Gastroesophageal sphincter (tissue), 4 donors: ENCODE data around the gene SRP68. TPM values are rescaled to one million over a fixed set of nuclear protein-coding genes. Genes with fewer than 3 reads are reported as not detected.
A peak's percentile ranks its signal among the peaks of the same experiment; 100 is the strongest.

Experiments
- ATAC-seq: fragments of 150-250 bp; one replicate; pipeline ENCODE4 v1.9.1; 2016; ENCODE audit warnings: mild to moderate bottlenecking, moderate library complexity
- H3K27ac ChIP-seq, 4 donors: fragments of 200-600 bp; sonication (generic) in 3 of 4; 1 replicate in 3 of 4; 2 replicates in 1 of 4; pipeline ENCODE4 v1.5.1; 2016 to 2019
- H3K27me3 ChIP-seq: fragments of 200-600 bp; sonication (generic); one replicate; pipeline ENCODE4 v1.5.1; 2019
- H3K36me3 ChIP-seq, 2 donors: fragments of 200-600 bp; sonication (generic); one replicate each; pipeline ENCODE4 v1.5.1; 2019; ENCODE audit warnings: control low read depth in 1 of 2
- H3K4me1 ChIP-seq, 3 donors: fragments of 200-600 bp; sonication (generic); 1 replicate in 2 of 3; 2 replicates in 1 of 3; pipeline ENCODE4 v1.5.1; 2016 to 2019; ENCODE audit warnings: control low read depth in 2 of 3
- H3K4me3 ChIP-seq, 2 donors: fragments of 200-600 bp; sonication (generic); one replicate each; pipeline ENCODE4 v1.5.1; 2019; ENCODE audit warnings: mild to moderate bottlenecking in 1 of 2, moderate library complexity in 1 of 2
- H3K9me3 ChIP-seq, 3 donors: fragments of 200-600 bp; sonication (generic); one replicate each; pipeline ENCODE4 v1.5.1; 2017 to 2019; ENCODE audit warnings: control low read depth in 2 of 3
- EP300 ChIP-seq: sonication (generic); formaldehyde crosslinking; IDR thresholded peaks from one replicate; pipeline ENCODE4 v1.6.1; 2017; ENCODE audit warnings: antibody characterized with exemption, mild to moderate bottlenecking
- POLR2A ChIP-seq, 2 donors: fragments of 450-650 bp; IDR thresholded peaks; one replicate each; pipeline ENCODE4 v1.6.1; 2017; ENCODE audit warnings: antibody characterized with exemption in 2 of 2, mild to moderate bottlenecking in 2 of 2, moderate library complexity in 1 of 2
- POLR2AphosphoS5 ChIP-seq: sonication (generic); formaldehyde crosslinking; IDR thresholded peaks from one replicate; pipeline ENCODE4 v1.6.1; 2017; ENCODE audit warnings: antibody characterized with exemption
- WGBS, 2 donors: methylation state at CpG; one replicate each; pipeline ENCODE4 v1.1.5; 2018; ENCODE audit warnings: low coverage in 1 of 2; 5-methylcytosine and 5-hydroxymethylcytosine counted together
- total RNA-seq, 4 donors: library from RNA; depleted of rRNA; stranded (reverse); fragments of >200 nt; gene quantifications; one replicate each; pipeline ENCODE4 v1.1.0, GENCODE V29; 2016
- TF ChIP-seq, protein P1 (sequence below), 4 experiments: fragments of 200-600 bp in 2 of 4; fragments of 450-650 bp in 2 of 4; sonication (generic) in 1 of 4; IDR thresholded peaks; one replicate each; pipeline ENCODE4 v1.5.1; 2017 to 2019; ENCODE audit warnings: antibody characterized with exemption in 4 of 4, mild to moderate bottlenecking in 2 of 4, moderate library complexity in 2 of 4

SRP68 gene
- total RNA-seq, 4 donors from 2014 or later = 43.0 to 63.8 (median 48.7) TPM

DNA sequence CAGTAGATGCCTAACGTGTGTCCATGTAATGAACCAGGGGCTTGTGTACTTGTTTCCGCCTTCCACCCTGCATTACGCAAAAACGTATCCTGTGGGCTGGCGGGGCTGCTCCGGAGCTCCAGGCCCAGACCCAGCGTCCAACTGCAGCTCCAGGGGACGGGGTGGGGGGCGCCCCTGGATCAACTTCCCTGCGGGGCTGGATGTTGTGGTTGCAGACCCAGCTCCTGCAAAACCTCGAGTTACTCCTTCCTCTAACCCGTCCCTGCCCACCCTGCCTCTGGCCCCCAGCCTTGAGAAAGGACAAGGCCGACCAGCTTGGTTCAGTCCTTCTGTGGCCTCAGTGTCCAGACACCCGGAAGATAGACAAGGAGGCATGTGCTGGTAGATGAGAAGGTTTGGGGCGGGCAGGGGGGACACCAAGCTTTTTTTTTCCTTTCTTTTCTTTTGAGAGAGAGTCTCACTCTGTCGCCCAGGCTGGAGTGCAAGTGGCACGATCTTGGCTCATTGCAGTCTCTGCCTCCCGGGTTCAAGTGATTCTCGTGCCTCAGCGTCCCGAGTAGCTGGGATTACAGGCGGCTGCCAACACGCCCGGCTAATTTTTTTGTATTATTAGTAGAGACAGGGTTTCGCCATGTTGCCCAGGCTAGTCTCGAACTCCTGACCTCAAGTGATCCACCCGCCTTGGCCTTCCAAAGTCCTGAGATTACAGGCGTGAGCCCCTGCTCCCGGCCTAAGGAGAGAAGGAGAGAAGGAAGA lies 32.0 kb upstream of the SRP68 start:
- no peaks in the 10 kb centered on the region for H3K9me3 ChIP-seq
- ATAC-seq = peak; percentile 23
- WGBS, 2 donors = 56 to 83% methylated on average over 7 to 12 of the region's 29 CpGs
- no peaks in the 10 kb centered on the region for H3K27me3 ChIP-seq
- TF ChIP-seq POLR2A (IDR thresholded peaks at IDR 0.05) = no peak
- no peak for TF ChIP-seq EP300
- TF ChIP-seq POLR2AphosphoS5 = no peak
- TF ChIP-seq, protein P1, sequence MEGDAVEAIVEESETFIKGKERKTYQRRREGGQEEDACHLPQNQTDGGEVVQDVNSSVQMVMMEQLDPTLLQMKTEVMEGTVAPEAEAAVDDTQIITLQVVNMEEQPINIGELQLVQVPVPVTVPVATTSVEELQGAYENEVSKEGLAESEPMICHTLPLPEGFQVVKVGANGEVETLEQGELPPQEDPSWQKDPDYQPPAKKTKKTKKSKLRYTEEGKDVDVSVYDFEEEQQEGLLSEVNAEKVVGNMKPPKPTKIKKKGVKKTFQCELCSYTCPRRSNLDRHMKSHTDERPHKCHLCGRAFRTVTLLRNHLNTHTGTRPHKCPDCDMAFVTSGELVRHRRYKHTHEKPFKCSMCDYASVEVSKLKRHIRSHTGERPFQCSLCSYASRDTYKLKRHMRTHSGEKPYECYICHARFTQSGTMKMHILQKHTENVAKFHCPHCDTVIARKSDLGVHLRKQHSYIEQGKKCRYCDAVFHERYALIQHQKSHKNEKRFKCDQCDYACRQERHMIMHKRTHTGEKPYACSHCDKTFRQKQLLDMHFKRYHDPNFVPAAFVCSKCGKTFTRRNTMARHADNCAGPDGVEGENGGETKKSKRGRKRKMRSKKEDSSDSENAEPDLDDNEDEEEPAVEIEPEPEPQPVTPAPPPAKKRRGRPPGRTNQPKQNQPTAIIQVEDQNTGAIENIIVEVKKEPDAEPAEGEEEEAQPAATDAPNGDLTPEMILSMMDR (IDR thresholded peaks at IDR 0.05) = no peak
- H3K4me1 ChIP-seq = peaks cover 0 to 29% (median 13%) of the 10 kb centered on the region in 3 donors
- H3K27ac ChIP-seq = peak overlapping the region; percentile 19 to 87 (median 85)
- peak overlapping the region; percentile 62 to 94 for H3K4me3 ChIP-seq
- peaks cover 0 to 28% of the 10 kb centered on the region in 2 donors for H3K36me3 ChIP-seq

- peak; percentile 95 for ATAC-seq
- peaks cover 0 to 29% (median 13%) of the 10 kb centered on the region in 3 donors for H3K4me1 ChIP-seq
- TF ChIP-seq, protein P1 (IDR thresholded peaks at IDR 0.05) = no peak
- TF ChIP-seq EP300 = no peak
- peak; percentile 39 to 41 for TF ChIP-seq POLR2A (IDR thresholded peaks at IDR 0.05)
- peak; percentile 35 for TF ChIP-seq POLR2AphosphoS5
- H3K4me3 ChIP-seq = peak within 1 kb of the TSS; percentile 62 to 94
- H3K27ac ChIP-seq = peak within 1 kb of the TSS; percentile 19 to 87 (median 85)
- peaks cover 0 to 36% of the 10 kb centered on the region in 2 donors for H3K36me3 ChIP-seq
- H3K9me3 ChIP-seq = no peaks in the 10 kb centered on the region
- H3K27me3 ChIP-seq = no peaks in the 10 kb centered on the region
- WGBS, 2 donors = 0 to 20% methylated on average over 15 to 17 of the region's 55 CpGs
These were observed 31.2 kb upstream of the SRP68 start, which contains the start of gene EXOC7 for GRCh38 chr17:76103274-76104139. Gene EXOC7 (minus strand): TSS chr17:76103787. CDS start chr17:76103692, 95 bp downstream.

DNA sequence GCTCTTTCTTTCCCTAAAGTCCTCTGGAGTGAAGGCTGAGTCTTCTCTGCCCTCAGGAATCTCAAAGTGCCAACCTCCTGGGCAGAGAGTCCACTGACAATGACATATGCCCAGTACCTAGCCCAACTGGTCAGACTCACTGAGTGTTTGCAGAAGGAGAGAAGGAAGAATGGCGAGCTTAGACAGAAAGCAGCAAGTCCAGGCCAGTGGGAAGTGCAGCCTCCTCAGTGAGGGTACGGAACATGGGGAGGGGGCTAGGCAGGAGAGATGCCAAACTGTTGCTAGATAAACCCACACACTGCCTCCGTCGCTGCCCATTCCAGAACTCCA lies 30.6 kb upstream of the SRP68 start:
- peak overlapping the region in 3 of 4 donors; percentile 84 to 87 (median 86) for H3K27ac ChIP-seq
- H3K9me3 ChIP-seq = no peaks in the 10 kb centered on the region
- ATAC-seq = no peak
- peaks cover 0 to 29% (median 13%) of the 10 kb centered on the region in 3 donors for H3K4me1 ChIP-seq
- H3K4me3 ChIP-seq = peak overlapping the region; percentile 62 to 94
- WGBS, 2 donors = 0% methylated on average over 2 of the region's 4 CpGs; no CpG with 5 or more reads in 1 of the 2 donors
- TF ChIP-seq EP300 = no peak
- TF ChIP-seq POLR2AphosphoS5 = no peak
- TF ChIP-seq POLR2A (IDR thresholded peaks at IDR 0.05) = no peak
- TF ChIP-seq, protein P1 (IDR thresholded peaks at IDR 0.05) = no peak
- H3K36me3 ChIP-seq = peaks cover 0 to 42% of the 10 kb centered on the region in 2 donors
- H3K27me3 ChIP-seq = no peaks in the 10 kb centered on the region

- H3K9me3 ChIP-seq = no peaks in the 10 kb centered on the region
- 85 to 93% methylated on average over 5 of the region's 19 CpGs for WGBS, 2 donors
- ATAC-seq = no peak
- no peaks in the 10 kb centered on the region for H3K27me3 ChIP-seq
- H3K4me3 ChIP-seq = no peak overlapping the region
- no peak for TF ChIP-seq EP300
- no peak for TF ChIP-seq POLR2AphosphoS5
- TF ChIP-seq POLR2A (IDR thresholded peaks at IDR 0.05) = no peak
- TF ChIP-seq, protein P1 (IDR thresholded peaks at IDR 0.05) = no peak
- peaks cover 0 to 93% of the 10 kb centered on the region in 2 donors for H3K36me3 ChIP-seq
- H3K4me1 ChIP-seq = peaks cover 0 to 16% (median 10%) of the 10 kb centered on the region in 3 donors
- no peak overlapping the region for H3K27ac ChIP-seq
These were observed 25.5 kb upstream of the SRP68 start for GRCh38 chr17:76097716-76098295.
